ENCODE data around the gene ADISSP.
A peak's percentile ranks its signal among the peaks of the same experiment; 100 is the strongest.

The ADISSP gene

DNA sequence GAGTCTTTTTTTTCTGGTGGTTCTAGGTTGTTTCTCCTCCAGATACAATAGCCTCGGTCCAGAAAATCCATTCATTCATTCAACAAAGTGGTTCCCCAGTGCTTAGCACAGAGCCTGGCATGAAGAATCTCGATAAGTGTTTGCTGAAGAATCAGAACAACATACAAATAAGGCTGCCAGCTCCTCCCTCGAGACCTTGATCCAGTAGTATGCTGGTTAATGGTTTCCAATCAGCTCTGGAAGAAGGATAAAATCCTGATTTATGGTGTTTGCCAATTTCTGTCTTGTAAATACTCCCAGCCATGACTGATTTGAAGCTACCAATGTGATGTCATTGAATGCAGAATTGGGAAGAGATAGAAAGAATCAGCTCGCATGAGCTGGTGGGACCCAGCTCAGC, 31.8 kb downstream of the ADISSP start:
- no peak for DNase-seq

DNA sequence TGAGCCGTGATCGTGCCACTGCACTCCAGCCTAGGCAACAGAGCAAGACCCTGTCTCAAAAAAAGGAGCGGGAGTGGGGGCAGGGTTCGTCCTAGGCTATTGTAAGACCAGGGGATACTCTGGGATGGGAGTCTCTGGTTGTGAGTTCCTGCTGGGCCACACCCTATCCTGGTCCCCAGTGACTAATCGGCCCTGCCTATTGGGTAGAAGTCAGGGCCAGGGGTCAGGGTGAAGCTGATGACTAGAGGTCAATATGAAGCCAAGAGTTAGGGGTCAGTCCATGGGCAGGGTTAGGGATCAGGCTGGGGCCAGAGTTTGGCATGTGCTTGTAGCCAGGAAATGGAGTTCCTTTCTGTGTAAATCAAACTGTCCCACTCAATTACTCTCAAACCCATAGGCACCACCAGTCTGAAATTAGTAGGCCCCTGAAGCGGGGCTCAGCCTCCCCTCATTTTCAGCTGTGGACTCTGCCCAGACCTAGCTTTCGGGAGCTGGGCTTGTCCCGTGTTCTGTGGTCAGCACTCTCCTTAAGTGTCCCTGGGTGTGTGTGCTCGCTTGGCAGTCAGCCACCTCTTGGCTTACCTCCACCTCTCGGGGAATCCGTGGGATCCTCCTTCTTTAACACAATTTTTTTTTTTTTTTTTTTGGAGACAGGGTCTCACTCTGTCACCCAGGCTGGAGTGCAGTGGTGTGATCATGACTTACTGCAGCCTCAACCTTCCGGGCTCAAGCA, 33.3 kb downstream of the ADISSP start:
- no peak for DNase-seq

DNA sequence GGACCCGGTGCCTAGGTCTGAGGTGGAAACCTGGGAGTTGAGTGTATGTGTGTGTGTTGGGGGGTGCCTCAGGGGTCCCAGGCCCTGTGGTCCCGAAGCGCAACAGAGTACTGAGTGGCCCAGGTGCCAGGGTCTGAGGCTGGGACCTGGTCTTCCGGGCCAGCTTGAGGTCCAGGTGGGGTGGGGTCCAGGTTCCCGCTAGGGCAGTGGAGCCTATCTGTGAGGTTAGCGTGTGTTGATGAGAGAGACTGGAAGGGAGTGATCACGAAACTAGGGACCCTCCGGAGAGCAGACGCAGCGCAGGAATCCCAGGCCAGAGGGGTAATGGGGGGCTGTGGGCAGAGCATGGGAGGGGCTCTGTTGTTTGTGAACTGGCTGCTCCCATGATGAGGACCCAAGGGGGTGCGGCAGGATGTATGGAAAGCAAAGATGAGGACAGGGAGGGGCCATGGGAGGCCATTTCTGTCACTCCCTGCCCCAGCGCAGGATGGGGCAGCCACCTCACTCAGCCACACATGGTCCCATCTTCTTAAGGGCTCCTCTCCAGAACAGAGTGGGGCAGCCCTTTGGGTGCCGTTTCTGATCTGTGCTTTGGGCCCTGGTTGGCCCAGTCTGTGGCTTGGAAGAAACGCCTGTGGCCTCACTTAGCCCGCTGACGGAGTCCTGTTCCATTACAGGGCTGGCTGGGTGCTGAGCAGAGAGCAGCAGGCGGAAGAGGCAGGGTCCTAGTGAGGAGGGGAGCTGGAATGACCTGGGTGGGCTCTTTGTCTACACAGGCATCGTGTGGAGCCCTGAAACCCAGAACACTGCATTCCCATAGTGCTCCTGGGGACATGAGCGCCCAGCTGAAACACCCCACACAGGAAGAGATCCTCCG, 34.2 kb downstream of the ADISSP start:
- no peak for DNase-seq

DNA sequence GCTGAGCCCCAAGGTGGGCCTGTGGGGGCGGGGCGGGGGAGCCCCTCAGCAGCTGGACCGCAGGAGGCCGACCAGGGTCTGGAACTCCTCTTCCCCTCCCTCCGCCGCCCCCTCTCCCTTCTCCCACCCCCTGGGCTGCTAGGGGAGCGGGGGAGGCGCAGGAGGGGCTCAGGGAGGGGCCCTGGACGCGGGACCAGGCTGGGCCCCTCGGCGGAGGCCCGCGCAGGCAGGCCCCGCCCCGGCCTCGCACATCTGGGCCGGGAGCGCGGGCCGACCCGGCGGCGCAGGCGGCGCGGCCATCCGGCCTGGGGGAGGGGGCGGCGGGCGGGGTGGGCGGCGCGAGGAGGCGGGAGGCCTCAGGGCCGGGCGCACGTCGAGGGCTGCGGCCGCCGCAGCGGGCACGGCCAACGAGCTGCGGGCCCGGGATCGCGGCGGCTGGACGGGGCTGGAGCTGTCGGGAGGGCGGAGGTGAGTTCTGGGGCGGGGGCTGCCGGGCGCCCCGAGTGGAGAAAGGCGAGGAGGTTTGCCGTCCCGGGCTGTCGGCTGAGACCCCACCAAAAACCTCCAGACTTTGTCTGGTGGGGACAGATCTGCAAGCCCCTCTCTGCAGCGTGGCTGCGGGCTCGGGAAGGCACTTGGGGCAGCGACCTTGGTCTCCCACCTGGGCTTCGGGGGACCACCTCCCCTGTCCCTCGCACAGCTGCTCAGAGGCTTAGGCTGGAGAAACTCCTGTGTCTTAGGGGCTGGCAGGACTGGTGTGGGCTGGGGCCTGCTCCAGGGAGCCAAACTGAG, 35.0 kb downstream of the ADISSP start, which contains the start of gene HSPA12B:
HSPA12B (plus strand) TSS at position 359 of the 792 bp plus-strand sequence. CDS start 5,990 bp downstream, outside the sequence.
- DNase-seq: no peak

DNA sequence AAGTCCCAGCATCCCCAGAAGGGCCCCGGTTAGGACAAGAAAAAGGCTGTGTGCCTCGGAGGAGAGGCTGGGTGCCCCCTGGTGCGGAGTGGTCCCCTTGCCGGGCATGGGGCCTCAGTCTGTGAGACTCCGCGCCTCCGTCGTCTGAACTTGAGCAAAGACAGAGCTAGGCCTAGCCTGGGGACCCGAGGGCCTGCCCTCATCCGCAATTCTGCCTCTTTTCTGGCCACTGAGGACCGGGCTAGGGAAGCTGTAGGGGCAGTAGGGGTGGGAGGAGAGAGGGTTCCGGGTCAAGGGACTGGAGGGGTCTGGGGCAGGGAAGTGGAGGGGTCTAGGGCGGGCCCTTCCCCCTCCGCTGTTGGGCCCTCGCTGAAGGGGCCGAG, 35.6 kb downstream of the ADISSP start:
- DNase-seq: no peak

DNA sequence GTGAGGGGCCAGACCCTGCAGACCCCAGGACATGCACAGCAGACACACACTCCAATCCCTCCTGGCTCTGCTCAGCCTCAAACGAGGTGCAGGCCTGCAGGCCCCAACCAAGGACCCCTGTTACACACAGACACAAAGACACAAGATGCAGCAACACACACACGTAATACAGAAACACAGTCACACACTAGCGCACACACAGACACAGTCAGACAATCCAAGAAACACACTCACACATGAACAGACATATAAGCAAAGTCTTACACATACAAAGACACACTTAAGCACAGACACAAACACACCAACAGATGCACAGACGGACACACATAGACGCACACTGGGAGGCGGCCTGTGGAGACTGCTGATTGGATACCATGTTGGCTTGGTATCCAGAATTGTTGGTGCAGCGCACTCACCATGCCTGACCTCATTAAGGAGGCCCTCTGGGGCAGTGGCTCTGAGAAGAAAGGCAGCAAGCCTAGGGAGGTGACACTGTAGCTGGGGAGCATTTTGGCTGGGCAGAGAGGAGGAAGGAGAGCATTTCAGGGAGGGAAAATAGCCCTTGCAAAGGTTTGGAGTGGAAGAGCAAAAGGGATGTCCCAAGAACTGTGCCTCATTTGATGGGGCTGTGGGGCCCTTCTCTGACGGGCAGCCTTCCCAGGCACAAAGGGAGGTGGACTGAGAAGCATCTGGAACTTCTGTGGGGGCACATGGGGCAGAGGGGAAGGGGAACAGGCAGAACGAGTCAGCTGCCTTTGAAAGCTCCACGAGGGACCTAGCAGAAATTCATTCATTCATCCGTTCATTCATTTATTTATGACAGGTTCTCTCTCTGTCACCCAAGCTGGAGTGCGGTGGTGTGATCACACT, 36.5 kb downstream of the ADISSP start:
- DNase-seq: no peak

DNA sequence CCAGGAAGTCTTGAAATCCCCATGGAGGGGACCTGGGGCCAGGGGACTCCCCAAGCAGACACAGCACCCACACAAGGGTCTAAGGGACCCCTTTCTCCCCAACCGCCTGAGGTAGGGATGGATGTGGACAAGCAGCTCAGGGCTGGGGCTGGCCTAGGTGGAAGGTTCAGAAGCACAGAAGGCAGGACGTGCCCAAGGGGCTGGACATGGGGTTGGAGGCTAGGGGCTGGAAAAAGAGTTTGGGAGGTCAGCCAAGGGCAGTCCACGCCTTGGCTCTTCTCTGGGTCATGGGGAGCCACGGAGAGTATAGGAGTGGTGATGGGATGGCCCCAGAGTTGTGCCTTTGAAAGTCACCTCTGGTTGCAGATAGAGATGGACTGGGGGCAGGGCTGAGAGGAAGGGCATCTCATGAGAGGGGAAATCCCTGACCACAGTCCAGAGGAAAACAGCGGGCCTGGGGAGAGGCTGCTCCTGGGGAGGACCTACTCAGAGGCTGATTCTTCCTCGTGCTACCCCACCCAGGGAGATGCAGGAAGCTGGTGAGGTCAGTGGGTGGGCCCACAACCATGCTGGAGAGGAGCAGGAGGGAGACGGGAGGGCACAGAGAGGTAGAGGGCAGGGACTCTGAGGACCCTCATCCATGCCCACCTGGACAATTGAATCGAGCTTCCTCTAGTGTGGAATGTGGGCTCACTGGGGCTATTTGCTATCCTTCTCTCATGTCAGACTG, 37.6 kb downstream of the ADISSP start:
- no peak for DNase-seq

DNA sequence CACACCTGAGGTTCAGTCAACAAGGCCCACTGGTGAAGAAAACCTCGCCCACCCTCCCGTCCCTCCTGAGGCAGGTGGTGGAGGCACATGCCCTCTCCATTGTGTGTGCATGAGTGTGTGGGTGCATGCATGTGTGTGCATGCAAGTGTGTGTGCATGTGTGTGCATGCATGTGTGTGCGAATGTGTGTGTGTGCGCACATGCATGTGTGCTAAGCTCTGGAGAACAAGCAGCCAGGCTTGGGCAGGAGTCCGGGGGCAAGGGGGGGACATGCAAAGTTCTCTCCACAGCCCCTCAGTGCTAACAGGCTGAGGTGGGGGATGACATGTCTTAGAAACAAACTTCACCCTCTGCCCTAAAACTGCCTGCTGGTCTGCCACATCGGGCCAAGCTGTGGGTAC, 38.2 kb downstream of the ADISSP start:
- no peak for DNase-seq

DNA sequence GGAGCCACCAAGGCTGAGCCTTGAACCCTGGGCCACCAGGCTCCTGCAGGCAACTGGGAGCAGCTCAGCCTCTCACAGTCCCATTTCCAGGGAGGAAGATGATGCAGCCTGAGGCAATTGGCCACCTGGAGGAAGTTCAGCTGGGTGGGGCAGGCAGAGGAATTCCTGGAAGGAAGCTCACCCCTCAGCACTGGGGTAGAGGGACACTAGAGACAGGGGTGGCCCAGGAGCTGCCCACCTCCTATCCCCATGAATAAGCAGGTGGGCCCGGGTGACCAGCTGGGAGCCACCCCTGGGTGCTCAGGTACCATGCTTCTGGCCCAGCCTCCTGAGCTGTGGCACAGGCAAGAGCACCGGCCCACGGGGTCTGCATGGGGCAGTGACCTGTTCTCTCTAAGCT, 38.7 kb downstream of the ADISSP start:
- no peak for DNase-seq

DNA sequence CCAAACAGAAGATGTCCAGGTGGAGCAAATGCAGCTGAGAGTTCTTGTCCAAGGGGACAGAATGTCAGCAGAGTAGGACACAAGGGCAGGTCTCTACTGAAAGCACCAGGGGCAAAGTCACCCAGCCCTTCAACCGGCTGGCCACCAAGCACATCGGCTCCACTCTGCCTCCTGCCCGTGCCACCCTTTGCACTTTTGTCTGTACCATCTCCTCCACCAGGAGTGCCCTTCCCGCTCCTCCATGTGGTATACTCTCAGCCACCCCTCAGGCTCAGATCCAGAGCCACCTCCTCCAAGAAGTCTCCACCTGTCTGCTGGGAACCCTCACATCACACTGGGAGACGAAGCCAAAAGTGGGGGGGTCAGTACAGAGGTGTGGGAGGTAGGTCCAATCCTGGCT, 39.2 kb downstream of the ADISSP start:
- no peak for DNase-seq

DNA sequence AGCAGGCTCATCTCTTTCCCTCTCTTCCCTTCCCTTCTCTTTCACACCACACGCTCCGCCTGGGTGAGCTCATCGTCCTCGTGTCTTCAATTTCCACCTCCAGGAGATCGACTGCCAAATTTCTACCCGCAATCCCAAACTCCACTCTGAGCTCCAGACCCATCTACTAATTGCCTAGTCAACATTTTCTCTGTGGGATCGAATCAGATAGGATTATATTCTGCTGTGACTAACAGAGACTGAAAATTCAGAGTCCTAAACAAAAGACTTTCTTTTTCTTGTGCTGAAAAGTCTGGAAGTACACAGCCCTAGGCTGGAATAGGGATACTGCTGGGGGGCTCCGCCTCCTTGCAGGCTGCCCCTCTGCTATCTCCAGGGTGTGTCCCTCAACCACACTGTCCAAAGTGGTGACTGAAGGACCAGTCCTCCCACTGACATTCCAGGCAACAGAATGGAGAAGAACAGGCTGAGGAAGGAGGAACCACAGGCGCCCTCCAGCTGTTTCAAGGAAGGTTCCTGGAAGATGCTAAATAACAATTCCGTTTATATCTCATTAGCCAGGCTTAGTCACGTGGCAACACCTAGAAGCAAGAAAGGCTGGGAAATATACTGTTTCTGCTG, 40.0 kb downstream of the ADISSP start:
- no peak for DNase-seq

DNA sequence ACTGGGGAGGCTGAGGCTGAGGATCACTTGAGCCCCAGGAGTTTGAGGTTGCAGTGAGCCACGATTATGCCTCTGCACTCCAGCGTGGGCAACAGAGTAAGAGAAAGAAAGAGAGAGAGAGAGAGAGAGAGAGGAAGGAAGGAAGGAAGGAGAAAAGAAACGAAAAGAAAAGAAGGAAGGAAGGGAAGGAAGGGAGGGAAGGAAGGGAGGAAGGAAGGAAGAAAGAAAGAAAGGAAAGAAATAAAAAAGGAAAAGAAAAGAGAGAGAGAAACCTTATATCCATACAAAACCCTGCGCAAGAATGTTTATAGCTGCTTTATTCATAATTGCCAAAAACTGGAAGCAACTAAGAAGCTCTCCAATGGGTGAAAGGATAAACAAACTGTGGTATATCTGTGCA, 43.2 kb downstream of the ADISSP start:
- no peak for DNase-seq

DNA sequence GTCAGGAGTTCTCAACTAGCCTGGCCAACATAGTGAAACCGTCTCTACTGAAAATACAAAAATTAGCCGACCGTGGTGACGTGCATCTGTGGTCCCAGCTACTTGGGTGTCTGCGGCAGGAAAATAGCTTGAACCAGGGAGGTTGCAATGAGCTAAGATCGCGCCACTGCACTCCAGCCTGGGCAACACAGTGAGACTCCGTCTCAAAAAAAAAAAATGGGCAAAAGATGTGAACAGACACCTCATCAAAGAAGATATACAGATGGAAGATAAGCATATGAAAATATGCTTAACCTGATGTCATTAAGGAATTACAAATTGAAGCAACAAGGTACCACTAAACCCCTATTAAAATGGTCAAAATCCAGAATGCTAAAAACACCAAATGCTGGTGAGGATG, 44.3 kb downstream of the ADISSP start:
- DNase-seq: no peak

DNA sequence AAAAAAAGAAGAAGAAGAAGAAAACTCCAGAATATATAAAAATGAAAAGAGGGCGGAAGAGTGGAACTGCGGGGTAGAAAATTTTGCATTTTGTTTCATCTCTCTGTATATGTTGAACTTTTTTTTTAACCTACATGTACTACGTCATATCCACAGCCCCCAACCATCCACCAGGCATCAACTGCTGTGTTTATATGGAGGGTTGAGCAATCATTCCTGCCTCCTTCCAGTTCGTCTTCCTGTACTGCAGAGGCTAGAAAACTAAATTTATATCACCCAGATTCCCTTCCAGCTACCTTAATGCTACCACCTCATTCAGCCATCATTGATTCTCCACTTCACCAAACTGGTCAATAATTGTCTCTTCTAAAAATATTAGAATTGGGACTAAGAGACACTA, 45.6 kb downstream of the ADISSP start:
- DNase-seq: no peak

DNA sequence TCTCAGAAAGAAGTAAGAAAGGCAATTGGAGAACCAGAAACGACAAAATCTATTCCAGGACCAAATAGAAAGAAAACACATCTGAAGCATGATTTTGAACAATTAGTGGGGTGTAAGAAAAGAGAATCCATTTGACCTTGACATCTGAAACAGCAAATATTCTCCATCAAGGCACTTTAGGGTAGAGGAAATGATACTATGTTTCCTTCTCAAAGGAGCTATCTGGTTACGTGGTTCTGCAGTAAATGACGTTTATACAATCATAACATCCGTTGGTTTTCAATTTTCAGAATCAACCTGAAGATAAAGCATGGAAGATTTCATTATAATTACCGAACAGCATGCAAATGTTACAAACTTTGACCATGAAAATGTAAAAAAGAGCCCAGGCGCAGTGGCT, 46.9 kb downstream of the ADISSP start:
- DNase-seq: no peak

DNA sequence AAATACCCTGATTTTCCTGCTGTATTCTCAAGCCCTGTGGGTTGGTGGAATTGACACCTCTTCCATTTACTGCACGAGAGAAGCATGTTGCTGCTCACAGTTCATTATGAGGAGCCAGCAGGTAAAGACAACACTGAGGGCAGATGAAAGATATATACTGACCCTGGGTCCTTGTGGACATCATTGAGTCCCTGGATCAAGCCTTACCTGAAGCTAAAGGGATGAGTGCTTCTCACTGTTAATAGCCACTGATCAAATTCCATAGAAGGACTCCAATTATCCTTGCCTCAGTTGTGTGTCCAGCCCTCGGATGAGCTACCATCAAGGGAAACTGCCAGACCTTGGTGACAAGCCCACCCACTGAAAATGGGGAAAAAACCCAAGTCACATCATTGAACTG, 47.5 kb downstream of the ADISSP start:
- DNase-seq: no peak

DNA sequence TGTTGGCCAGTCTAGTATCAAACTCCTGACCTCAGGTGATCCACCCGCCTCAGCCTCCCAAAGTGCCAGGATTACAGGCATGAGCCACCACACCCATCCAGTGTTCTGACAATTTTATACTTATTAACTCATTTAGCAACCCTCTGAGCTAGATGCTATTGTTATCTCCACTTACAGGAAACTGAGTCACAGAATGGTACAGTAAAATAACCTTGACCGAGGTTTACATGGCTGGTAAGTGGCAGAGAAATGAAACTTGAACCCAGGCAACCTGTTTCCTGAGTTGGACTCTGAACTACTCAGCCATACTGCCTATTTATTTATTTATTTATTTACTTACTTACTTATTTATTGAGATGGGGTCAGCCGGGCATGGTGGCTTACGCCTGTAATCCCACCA, 48.5 kb downstream of the ADISSP start:
- no peak for DNase-seq

DNA sequence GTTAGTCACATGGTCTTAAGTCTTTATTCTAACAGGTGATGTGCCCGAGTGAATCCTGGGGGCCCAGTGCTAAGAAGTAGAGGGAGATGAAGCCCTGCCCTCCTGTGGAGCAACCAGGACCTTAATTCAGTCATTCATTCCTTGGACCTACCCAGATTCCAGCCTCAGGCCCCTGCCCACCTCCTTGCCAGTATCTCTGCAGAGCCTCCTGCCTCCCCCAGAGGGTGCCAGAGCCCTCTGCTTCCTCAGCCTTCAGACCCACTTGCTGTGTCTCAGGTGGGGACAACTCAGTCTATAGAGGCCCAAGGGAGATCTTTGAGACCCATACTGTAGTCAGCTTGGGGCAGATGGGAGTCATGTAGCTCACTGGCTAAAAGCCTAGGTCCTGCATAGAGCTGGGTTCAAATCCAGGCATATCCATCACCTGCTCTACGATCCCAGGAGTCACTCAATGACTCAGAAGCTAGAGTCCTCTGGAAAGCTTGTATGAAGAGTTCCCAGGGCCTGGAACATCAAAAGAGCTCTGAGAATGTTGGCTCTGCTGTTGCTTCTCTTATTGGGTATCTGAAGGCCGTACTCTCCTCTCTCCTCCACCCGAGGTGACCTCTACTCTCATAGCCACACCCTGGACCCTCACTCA, 51.2 kb downstream of the ADISSP start:
- DNase-seq: peak; percentile 13

DNA sequence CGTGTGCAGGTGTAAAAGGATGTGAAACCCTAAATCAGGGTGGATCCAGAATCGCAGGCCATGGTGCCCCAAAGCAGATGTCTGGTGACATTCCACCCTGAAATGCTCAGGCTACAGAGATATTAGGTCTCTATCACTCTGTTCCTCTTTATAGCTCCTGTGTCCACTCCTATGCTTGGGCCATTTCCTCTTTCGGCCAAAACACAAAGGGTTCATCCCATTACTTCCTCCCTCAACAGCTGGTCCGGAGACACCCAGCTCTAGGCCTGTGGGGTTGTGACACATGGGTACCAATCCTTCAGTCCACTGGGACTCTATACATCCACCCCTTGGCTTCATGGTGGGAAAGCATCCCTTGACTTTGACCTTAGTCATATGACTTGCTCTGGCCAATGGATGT, 53.5 kb downstream of the ADISSP start:
- no peak for DNase-seq

DNA sequence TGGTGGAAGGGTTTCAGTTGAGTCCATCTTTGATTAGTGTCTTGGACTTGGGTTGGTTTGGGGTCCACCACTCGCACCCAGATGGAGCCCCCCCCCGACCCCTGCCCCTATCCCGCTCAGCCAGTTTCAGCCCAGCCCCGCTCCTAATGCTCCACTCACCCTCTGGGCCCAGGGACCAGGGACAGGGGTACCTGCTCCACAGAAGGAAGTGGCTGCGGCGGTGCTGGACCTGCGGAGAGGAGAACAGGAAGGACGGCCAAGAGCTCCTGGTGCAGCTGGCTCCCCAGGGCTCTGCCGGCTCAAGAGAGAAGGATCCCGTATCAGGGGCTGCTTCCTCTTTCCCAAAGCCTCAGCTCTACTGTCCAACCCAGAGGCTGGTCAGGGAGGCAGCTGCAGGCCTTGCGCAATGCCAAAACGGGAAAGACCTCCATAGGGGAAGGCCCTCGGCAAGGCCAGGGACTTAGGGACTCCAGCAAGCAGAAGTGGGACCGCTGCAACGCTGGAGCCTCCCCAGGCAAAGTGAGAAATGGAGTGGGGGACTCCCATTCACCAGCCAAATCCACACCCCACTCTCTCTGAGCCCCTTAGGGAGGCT, 55.2 kb downstream of the ADISSP start, which contains the start of gene SIGLEC1:
SIGLEC1 (minus strand) TSS at position 322 of the 595 bp plus-strand sequence. CDS start 5,472 bp downstream, outside the sequence.
- DNase-seq: no peak
